Stimulated activated CD4-positive, alpha-beta T cell treated with anti-CD3 and anti-CD28 coated beads, Interleukin-12 subunit alpha, Interleukin-12 subunit beta, amount 100 ng/mL, for 48 hours (primary cell): ENCODE data around the gene UTF1.

ENCODE experiments used
- DNase-seq, 3 donors: peaks; one replicate each; pipeline ENCODE4 v3.0.0-alpha.2; 2020; ENCODE audit warnings: low read depth in 2 of 3, low spot score in 1 of 3

Gene UTF1

GRCh38 chr10:133277277-133277992 lies 47.4 kb downstream of the UTF1 start:
- DNase-seq = no peak

GRCh38 chr10:133277993-133278576 lies 48.1 kb downstream of the UTF1 start:
- no peak for DNase-seq

GRCh38 chr10:133278577-133279265 lies 48.7 kb downstream of the UTF1 start:
- peak in 1 of 3 donors; percentile 45 for DNase-seq

- no peak for DNase-seq
Observed at GRCh38 chr10:133279326-133280226, 49.6 kb downstream of the UTF1 start.

GRCh38 chr10:133280391-133281059 lies 50.5 kb downstream of the UTF1 start:
- no peak for DNase-seq

GRCh38 chr10:133281084-133281483 lies 51.1 kb downstream of the UTF1 start:
- no peak for DNase-seq
